ENCODE results near the gene IFITM1. TPM values are rescaled to one million over a fixed set of nuclear protein-coding genes. Genes with fewer than 3 reads are reported as not detected.

IFITM1 gene
- polyA plus RNA-seq, 3 donors = 26.0 to 49.5 (median 36.3) TPM

DNA sequence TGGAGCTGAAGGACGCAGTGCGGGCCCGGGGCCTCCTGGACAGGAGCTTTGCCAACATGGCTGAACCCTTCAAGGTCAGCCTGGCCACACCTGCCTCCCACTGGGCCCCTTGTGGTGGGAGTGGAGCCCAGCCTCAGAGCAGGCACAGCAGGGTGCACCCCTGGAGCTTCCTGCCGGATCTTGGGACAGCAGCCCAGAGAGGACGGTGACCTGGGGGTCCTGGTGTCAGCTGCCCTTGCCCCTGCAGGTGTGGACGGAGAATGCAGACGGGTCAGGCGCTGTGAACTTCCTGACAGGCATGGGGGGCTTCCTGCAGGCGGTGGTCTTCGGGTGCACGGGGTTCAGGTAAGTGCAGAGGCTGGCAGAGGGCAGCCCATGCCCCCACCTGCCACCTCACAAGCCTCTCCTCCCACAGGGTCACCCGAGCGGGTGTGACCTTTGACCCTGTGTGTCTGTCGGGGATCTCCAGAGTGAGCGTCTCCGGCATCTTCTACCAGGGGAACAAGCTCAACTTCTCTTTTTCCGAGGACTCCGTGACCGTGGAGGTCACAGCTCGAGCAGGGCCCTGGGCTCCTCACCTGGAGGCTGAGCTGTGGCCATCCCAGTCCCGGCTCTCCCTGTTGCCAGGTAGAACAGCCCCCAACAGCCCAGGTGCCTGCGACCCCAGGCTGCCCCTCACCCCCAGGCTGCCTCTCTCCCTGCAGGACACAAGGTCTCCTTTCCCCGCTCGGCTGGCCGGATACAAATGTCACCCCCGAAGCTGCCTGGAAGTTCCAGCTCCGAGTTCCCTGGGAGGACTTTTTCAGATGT, 19.8 kb upstream of the IFITM1 start:
- WGBS (ENCODE audit: insufficient coverage) = 92% methylated on average over 27 of the region's 27 CpGs
- Histone ChIP-seq H3K9me3 (replicated peaks in 1 of 2; ENCODE audit: control insufficient read depth in 1 of 2, insufficient read depth in 1 of 2, low read length in 2 of 2) (no peaks in the 10 kb centered on the region), H3K79me2 (ENCODE audit: insufficient read depth, low read length) (no peaks in the 10 kb centered on the region), H2AFZ (ENCODE audit: insufficient read depth, low read depth, low read length, poor library complexity, severe bottlenecking) (no peak overlapping the region), H4K20me1 (ENCODE audit: insufficient read depth, low read length) (no peaks in the 10 kb centered on the region), H3K4me3 (replicated peaks in 1 of 3; ENCODE audit: low read depth in 2 of 3, low read length in 3 of 3) (no peak overlapping the region), H3K27me3 (ENCODE audit: control insufficient read depth in 2 of 2, insufficient read depth in 2 of 2, low read length in 2 of 2) (no peaks in the 10 kb centered on the region), H3K4me2 (replicated peaks; ENCODE audit: extremely low read depth, low read length, poor library complexity, severe bottlenecking) (no peak overlapping the region), H3K36me3 (replicated peaks in 1 of 2; ENCODE audit: control insufficient read depth in 1 of 2, insufficient read depth in 2 of 2, low read length in 2 of 2) (no peaks in the 10 kb centered on the region), H3K4me1 (ENCODE audit: control insufficient read depth in 1 of 2, insufficient read depth in 2 of 2, low read length in 2 of 2) (peaks cover 15% of the 10 kb centered on the region in 2 donors), H3K27ac (ENCODE audit: low read depth in 1 of 2, low read length in 2 of 2) (no peak overlapping the region), H3K9ac (ENCODE audit: insufficient read depth, low read length, poor library complexity, severe bottlenecking) (no peak overlapping the region)
- peaks cover 5 to 10% of the 10 kb centered on the region in 2 donors for H3K36me3 Mint-ChIP-seq
- H3K4me3 Mint-ChIP-seq = no peak overlapping the region
- peaks cover 0 to 2% (median 0%) of the 10 kb centered on the region in 7 donors for H3K9me3 Mint-ChIP-seq
- H3K4me1 Mint-ChIP-seq = peaks cover 13% of the 10 kb centered on the region
- DNase-seq = peak in 1 of 3 donors; percentile 26
- TF ChIP-seq CTCF (IDR thresholded peaks at IDR 0.05) = no peak
- intact Hi-C loops (cut with micrococcal nuclease) = no loop called here
- peaks cover 8 to 45% (median 15%) of the 10 kb centered on the region in 3 donors for H3K27me3 Mint-ChIP-seq (ENCODE audit: low read depth in 3 of 3)
- no peak overlapping the region for H3K27ac Mint-ChIP-seq

DNA sequence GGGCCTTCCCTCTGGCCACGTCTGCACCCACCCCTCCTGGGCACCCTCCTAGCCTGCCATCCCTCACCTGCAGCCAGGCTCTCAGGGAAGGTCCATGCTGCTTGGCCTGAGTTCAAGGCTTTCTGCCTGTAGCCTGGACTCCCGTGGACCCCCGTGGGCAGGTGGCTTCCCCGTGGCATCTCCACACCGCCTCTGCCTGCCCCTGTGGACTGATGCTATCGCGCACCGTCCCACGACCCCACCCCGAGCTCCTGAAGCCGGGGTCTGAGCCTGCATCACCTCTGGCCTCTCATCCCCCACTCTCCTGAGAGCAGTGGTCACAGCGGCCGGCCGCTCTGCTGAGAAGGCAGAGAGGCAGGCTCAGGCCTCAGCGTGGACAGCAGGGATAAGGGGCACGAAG, 19.1 kb upstream of the IFITM1 start:
- Histone ChIP-seq H3K4me3 (replicated peaks in 1 of 3; ENCODE audit: low read depth in 2 of 3, low read length in 3 of 3) (no peak overlapping the region), H3K27ac (ENCODE audit: low read depth in 1 of 2, low read length in 2 of 2) (no peak overlapping the region), H2AFZ (ENCODE audit: insufficient read depth, low read depth, low read length, poor library complexity, severe bottlenecking) (no peak overlapping the region), H3K9ac (ENCODE audit: insufficient read depth, low read length, poor library complexity, severe bottlenecking) (no peak overlapping the region), H4K20me1 (ENCODE audit: insufficient read depth, low read length) (no peaks in the 10 kb centered on the region), H3K4me1 (ENCODE audit: control insufficient read depth in 1 of 2, insufficient read depth in 2 of 2, low read length in 2 of 2) (peaks cover 10% of the 10 kb centered on the region in 2 donors), H3K27me3 (ENCODE audit: control insufficient read depth in 2 of 2, insufficient read depth in 2 of 2, low read length in 2 of 2) (peaks cover 0 to 3% of the 10 kb centered on the region in 2 donors), H3K9me3 (replicated peaks in 1 of 2; ENCODE audit: control insufficient read depth in 1 of 2, insufficient read depth in 1 of 2, low read length in 2 of 2) (no peaks in the 10 kb centered on the region), H3K79me2 (ENCODE audit: insufficient read depth, low read length) (no peaks in the 10 kb centered on the region), H3K36me3 (replicated peaks in 1 of 2; ENCODE audit: control insufficient read depth in 1 of 2, insufficient read depth in 2 of 2, low read length in 2 of 2) (no peaks in the 10 kb centered on the region), H3K4me2 (replicated peaks; ENCODE audit: extremely low read depth, low read length, poor library complexity, severe bottlenecking) (no peak overlapping the region)
- TF ChIP-seq CTCF (IDR thresholded peaks at IDR 0.05) = no peak
- no peak overlapping the region for H3K27ac Mint-ChIP-seq
- DNase-seq = no peak
- H3K4me3 Mint-ChIP-seq = no peak overlapping the region
- H3K4me1 Mint-ChIP-seq = peaks cover 10% of the 10 kb centered on the region
- intact Hi-C loops (cut with micrococcal nuclease) = no loop called here
- no peaks in the 10 kb centered on the region for H3K9me3 Mint-ChIP-seq
- 94% methylated on average over 14 of the region's 16 CpGs for WGBS (ENCODE audit: insufficient coverage)
- peaks cover 5 to 10% of the 10 kb centered on the region in 2 donors for H3K36me3 Mint-ChIP-seq
- H3K27me3 Mint-ChIP-seq (ENCODE audit: low read depth in 3 of 3) = peaks cover 9 to 47% (median 13%) of the 10 kb centered on the region in 3 donors
